Measurements from ENCODE around the gene CYB561D2.

DNA sequence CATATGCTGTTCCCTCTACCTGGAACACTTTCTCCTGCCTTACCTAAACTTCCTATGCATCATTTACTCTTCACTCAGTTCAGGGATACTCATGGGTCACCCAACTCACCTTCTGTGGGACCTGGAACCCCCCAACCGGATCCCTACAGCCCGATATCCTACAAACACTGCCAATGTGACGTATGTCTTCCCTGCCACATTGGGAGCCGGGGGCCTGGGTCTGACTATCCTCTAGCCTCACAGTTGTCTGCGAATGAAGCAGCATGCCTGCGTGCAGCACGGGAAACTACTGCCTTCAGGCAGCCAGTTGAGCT is 492 bp upstream of the CYB561D2 start:
- TF ChIP-seq POLR2A (IDR thresholded peaks at IDR 0.05; ENCODE audit: borderline replicate concordance, extremely low read depth, insufficient read depth, insufficient read length) (no peak), EGR1 (IDR thresholded peaks at IDR 0.05; ENCODE audit: low read depth) (no peak), YY1 (IDR thresholded peaks at IDR 0.05; ENCODE audit: extremely low read depth, insufficient replicate concordance, low read depth, low read length) (no peak), CEBPB (IDR thresholded peaks at IDR 0.05; ENCODE audit: low read depth) (no peak), ZNF274 (IDR thresholded peaks at IDR 0.05; ENCODE audit: low read depth, low read length) (no peak), EZH2 (IDR thresholded peaks at IDR 0.05) (no peak), POLR2AphosphoS5 (IDR thresholded peaks at IDR 0.05; ENCODE audit: low read depth, low read length) (no peak)
- TF ChIP-seq, protein P1, sequence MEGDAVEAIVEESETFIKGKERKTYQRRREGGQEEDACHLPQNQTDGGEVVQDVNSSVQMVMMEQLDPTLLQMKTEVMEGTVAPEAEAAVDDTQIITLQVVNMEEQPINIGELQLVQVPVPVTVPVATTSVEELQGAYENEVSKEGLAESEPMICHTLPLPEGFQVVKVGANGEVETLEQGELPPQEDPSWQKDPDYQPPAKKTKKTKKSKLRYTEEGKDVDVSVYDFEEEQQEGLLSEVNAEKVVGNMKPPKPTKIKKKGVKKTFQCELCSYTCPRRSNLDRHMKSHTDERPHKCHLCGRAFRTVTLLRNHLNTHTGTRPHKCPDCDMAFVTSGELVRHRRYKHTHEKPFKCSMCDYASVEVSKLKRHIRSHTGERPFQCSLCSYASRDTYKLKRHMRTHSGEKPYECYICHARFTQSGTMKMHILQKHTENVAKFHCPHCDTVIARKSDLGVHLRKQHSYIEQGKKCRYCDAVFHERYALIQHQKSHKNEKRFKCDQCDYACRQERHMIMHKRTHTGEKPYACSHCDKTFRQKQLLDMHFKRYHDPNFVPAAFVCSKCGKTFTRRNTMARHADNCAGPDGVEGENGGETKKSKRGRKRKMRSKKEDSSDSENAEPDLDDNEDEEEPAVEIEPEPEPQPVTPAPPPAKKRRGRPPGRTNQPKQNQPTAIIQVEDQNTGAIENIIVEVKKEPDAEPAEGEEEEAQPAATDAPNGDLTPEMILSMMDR (IDR thresholded peaks at IDR 0.05 in 2 of 3, conservative IDR thresholded peaks at IDR 0.05 in 1 of 3; ENCODE audit: borderline replicate concordance in 1 of 3, insufficient read depth in 1 of 3, low read depth in 2 of 3, low read length in 2 of 3): no peak

Measured in HCT116 (cell line).